HG03558 (cell line): ENCODE measurements around the gene MAP4K3.
A peak's percentile ranks its signal among the peaks of the same experiment; 100 is the strongest.
"Not testable (repeated sequence)": the region's sequence is repeated elsewhere in the genome, so short reads cannot be mapped to it uniquely, and the experiment has no call there.

Experiments
- ATAC-seq: cut with Tn5 transposase; IDR thresholded peaks from one replicate; pipeline ENCODE4 v1.9.1; 2021; ENCODE audit warnings: moderate number of reproducible peaks; ENCODE audit not compliant: unreplicated experiment; ENCODE audit errors: extremely low read depth

MAP4K3 gene

GRCh38 chr2:39411181-39411944 is 25.7 kb downstream of the MAP4K3 start:
- ATAC-seq = no peak

DNA sequence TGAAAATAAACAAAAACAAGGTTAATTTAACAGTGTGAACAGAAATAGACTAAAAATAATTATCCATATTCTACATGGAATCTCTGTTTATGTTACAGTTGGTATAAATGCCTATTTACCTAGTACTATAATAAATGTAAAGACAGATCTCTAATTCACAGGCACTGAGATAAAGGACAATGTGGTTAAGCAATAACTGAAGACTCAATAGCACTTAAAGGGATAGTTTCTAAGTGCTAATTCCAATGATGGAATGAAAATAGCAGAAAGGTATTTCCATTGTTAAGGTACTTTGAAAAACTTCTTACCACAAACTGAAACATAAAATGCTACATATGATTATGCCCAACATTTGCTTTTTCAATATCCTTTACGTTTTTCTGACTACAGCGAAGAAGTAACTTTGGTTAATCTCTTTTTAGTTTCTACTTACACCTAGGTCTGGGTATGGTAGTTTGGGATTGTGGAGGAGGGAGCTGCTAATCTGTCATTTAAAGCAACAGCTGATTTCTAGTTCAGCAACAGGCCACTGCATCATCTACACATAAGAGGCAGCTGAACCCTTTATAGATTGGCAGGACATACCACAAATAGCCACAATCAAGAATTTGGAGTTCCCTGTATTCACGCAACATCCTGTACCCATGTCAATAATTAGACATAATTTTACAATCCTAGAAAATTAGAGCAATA is 27.2 kb downstream of the MAP4K3 start:
- ATAC-seq = no peak

- peak; percentile 41 for ATAC-seq
These were observed 28.5 kb downstream of the MAP4K3 start for GRCh38 chr2:39408351-39409136.

DNA sequence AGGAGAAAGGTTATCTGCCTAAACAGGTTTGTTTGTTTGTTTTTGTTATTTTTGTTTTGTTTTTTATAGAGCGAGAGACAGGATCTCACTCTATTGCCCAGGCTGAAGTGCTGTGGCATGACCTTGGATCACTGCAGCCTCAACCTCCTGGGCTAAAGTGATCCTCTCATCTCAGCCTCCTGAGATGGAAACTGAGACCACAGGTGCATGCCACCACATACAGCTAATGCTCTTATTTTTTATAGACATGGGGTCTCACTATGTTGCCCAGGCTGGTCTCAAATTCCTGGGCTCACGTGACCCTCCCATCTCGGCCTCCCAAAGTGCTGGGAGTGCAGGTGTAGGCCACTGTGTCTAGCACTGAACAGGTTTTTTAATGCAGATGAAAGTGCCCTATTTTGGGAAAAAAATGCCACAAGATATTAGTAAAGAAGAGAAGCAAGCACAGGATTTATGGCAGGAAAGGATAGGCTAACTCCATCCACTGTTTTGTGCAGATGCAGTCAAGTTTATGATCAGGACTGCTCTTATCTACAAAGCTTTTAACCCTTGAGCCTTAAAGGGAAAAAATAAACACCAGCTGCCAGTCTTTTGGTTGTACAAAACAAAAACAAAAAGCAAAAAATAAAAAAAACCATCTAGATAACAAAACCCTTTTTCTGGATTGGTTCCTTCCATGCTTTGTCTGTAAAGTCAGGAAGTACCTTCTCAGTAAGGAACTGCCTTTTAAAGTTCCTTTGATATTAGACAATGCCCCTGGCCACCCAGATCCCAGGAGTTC is 29.4 kb downstream of the MAP4K3 start:
- no peak for ATAC-seq

DNA sequence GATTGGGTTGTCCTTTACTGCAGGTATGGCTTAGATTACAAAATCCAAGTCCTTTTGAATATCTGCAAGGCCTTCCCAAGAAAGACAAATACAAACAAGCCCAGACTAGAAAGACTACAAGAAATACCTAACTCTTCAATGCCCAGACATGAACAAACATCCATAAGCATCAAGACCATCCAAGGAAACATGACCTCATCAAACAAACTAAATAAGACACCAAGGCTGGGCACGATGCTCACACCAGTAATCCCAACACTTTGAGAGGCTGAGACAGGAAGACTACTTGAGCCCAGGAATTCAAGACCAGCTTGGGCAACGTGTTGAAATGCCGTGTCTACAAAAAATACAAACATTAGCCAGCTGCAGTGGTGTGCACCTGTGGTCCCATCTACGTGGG is 31.7 kb downstream of the MAP4K3 start:
- no peak for ATAC-seq

GRCh38 chr2:39403311-39403710 is 33.8 kb downstream of the MAP4K3 start:
- no peak for ATAC-seq

DNA sequence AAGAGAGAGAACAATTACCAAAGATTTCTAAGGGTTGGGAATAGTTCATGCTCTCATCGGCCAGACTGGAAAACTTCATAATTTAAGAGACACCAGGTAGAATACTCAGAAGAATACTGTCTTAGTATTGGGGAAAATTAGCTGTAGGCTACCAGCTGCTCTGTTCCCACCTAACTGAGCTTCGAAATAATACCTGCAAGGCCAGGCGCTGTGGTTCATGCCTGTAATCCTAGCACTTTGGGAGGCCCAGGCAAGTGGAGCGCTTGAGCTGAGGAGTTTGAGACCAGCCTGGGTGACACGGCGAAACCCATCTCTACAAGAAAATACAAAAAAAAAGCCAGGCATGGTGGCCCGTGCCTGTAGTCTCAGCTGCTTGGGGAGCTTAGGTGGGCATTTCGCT is 35.8 kb downstream of the MAP4K3 start:
- ATAC-seq = no peak

DNA sequence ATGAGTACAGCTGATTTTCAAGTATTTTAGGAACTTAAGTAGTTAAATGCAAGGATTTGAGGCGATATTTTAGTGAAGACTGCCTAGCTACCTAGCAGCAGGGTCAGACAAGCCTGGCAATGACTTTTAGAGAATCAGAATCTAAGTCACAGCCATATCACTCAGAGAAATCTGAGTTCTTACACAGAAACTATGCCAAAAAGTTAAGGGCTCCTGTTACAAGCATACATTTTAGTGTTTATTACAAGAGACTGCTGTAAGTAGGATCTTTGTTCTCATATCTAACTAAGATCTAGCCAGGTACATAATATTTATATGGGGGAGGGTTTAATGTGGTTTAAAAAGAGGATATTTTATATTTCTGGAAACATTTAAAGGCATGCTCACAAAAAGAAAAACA is 37.5 kb downstream of the MAP4K3 start:
- ATAC-seq = no peak

DNA sequence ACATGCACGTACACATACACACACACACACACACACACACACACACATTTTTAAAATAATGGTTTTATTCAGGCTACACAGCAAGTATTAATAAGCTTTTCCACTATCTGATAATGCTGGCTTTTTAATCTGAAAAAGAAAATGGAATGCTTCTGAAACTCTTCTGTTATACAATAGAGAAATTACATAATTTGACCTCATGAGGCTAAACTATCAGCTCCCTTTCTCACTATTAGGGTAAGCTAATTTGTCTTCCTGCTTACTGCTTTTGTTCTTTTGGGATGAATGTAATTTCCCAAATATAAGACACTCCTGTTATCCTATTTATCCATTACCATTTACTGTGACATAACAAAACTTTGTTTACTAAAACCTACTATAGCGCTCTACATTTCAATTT is 41.8 kb downstream of the MAP4K3 start:
- ATAC-seq = no peak

DNA sequence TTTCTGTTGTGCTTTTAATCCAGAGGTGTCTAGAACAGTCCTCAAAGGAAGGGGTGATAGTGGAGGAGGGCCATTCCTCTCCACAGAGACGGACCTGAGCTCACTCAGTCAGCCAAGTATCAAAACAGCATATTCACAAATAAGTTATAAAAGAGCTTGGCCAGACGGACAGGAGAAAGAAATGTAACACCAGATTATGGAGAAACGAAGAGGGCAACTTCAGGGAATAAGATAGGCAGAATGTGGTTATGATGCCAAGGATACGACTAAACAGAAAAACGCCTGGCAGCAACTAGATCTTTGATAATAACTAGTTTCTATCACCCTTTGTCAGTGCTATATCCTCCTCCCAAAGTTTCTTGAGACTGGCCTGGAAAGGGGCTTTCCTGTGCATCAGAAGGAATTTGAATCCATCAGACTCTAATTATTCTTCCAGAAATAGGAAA is 42.5 kb downstream of the MAP4K3 start:
- no peak for ATAC-seq

- ATAC-seq = no peak
These were observed 44.4 kb downstream of the MAP4K3 start for GRCh38 chr2:39392672-39393071.

- ATAC-seq = no peak
These were observed 46.9 kb downstream of the MAP4K3 start for GRCh38 chr2:39390216-39390615.

GRCh38 chr2:39386064-39386463 is 51.0 kb downstream of the MAP4K3 start:
- no peak for ATAC-seq

DNA sequence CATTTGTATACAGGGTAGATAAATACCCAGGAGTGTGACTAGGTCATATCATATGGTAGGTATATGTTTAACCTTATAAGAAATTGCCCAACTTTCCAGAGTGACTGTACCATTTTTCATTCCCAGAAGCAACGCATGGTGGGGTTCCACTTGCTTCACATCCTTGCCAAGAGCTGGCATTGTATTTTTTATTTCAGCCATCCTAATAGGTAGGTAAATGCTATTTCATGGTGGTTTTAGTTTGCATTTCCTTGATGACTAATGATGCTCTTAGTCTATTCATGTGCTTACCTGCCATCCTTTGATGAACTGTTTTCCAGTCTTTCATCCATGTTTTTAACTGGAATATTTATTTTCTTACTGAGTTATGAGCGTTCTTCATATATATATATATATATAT is 51.9 kb downstream of the MAP4K3 start:
- no peak for ATAC-seq

- not testable (repeated sequence) for ATAC-seq
These were observed 53.0 kb downstream of the MAP4K3 start for GRCh38 chr2:39384071-39384470.

DNA sequence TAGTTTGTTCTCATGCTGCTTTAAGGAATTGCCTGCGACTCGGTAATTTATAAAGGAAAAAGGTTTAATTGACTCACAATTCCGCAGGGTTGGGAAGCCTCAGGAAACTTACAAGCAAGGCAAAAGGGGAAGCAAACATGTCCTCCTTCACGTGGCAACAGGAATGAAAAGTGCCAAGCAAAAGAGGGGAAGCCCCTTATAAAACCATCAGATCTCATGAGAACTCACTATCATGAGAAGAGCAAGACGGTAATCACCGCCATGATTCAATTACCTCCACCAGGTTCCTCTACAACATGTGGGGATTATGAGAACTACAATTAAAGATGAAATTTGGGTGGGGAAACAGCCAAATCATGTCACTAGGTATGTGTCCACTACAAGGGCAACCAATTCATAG is 53.9 kb downstream of the MAP4K3 start:
- no peak for ATAC-seq

DNA sequence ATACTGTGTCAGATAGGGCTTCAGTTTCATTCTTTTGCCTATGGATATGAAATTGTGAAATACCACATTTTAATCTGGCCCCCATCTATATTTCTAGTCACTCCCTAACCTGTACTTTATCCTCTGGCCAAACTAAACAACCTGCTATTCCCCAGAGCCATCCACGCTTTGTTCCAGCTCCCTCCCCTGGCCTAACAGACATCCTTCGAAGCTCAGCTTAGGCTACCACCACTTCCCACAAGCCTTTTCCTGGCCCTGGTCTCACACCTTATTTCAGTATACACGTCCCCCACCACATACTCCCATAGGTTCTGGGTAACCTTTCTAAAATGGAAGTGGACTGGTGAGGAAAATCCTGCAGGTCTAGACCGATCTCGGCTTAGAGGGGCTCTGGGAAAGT is 55.4 kb downstream of the MAP4K3 start:
- ATAC-seq = no peak

- no peak for ATAC-seq
These were observed 56.4 kb downstream of the MAP4K3 start for GRCh38 chr2:39380525-39381150.

- ATAC-seq = peak; percentile 69
These were observed 57.2 kb downstream of the MAP4K3 start for GRCh38 chr2:39379643-39380524.
